Stimulated activated naive B cell treated with anti-CD40 and anti-IgM and Interleukin-4, amounts not matched to agents 10 μg/mL and 1 μg/mL and 100 μg/mL, for 72 hours (primary cell): ENCODE data around the gene FIP1L1.
"Not testable (repeated sequence)": the region's sequence is repeated elsewhere in the genome, so short reads cannot be mapped to it uniquely, and the experiment has no call there.

Experiments
- ATAC-seq, 2 donors: fragments of 150-1000 bp; cut with Tn5 transposase; replicated peaks; 2 replicates each; pipeline ENCODE4 v1.10.0; 2021; ENCODE audit warnings: moderate library complexity in 1 of 2
- DNase-seq: peaks from one replicate; pipeline ENCODE4 v3.0.0; 2021
- H3K27ac Mint-ChIP-seq: one replicate; pipeline ENCODE4 v1.8.0; 2022; ENCODE audit warnings: mild to moderate bottlenecking, mixed read lengths
- H3K27me3 Mint-ChIP-seq, 2 donors: one replicate each; pipeline ENCODE4 v1.8.0; 2022; ENCODE audit warnings: mixed read lengths in 2 of 2
- H3K36me3 Mint-ChIP-seq, 2 donors: one replicate each; pipeline ENCODE4 v1.8.0; 2022; ENCODE audit warnings: mixed read lengths in 2 of 2, mild to moderate bottlenecking in 1 of 2
- H3K4me1 Mint-ChIP-seq, 2 donors: one replicate each; pipeline ENCODE4 v1.8.0; 2022; ENCODE audit warnings: mixed read lengths in 2 of 2, mild to moderate bottlenecking in 1 of 2
- H3K4me3 Mint-ChIP-seq, 2 donors: one replicate each; pipeline ENCODE4 v1.8.0; 2022; ENCODE audit warnings: mild to moderate bottlenecking in 2 of 2, mixed read lengths in 2 of 2, moderate library complexity in 1 of 2
- H3K9me3 Mint-ChIP-seq, 2 donors: one replicate each; pipeline ENCODE4 v1.8.0; 2022; ENCODE audit warnings: mixed read lengths in 2 of 2, mild to moderate bottlenecking in 1 of 2

FIP1L1 gene

GRCh38 chr4:53365486-53366300 is 11.7 kb upstream of the FIP1L1 start, which contains the start of gene SCFD2:
Gene SCFD2, minus strand, starts transcription at chr4:53366061.
- peak within 1 kb of the TSS; percentile 90 to 96 for H3K4me3 Mint-ChIP-seq
- H3K4me1 Mint-ChIP-seq: peaks cover 18 to 38% of the 10 kb centered on the region in 2 donors

GRCh38 chr4:53366301-53366716 is 11.1 kb upstream of the FIP1L1 start:
- Mint-ChIP-seq H3K27ac (peak overlapping the region; percentile 96), H3K4me3 (peak overlapping the region; percentile 90 to 96), H3K9me3 (no peaks in the 10 kb centered on the region), H3K27me3 (peaks cover 13 to 15% of the 10 kb centered on the region in 2 donors), H3K4me1 (peaks cover 14 to 32% of the 10 kb centered on the region in 2 donors), H3K36me3 (peaks cover 10 to 15% of the 10 kb centered on the region in 2 donors)
- DNase-seq (no peak), ATAC-seq (peak; percentile 44 to 48)

More at GRCh38 chr4:53365486-53366300, 11.7 kb upstream of the FIP1L1 start, which contains the start of gene SCFD2:
- peak within 1 kb of the TSS; percentile 96 for H3K27ac Mint-ChIP-seq
- DNase-seq (peak; percentile 94), ATAC-seq (peak; percentile 99)
- no peaks in the 10 kb centered on the region for H3K9me3 Mint-ChIP-seq
- H3K36me3 Mint-ChIP-seq: peaks cover 13 to 19% of the 10 kb centered on the region in 2 donors
- peaks cover 7 to 9% of the 10 kb centered on the region in 2 donors for H3K27me3 Mint-ChIP-seq

GRCh38 chr4:53367721-53368120 is 9.7 kb upstream of the FIP1L1 start:
- Mint-ChIP-seq H3K4me1 (peaks cover 6 to 22% of the 10 kb centered on the region in 2 donors), H3K27me3 (peaks cover 20 to 25% of the 10 kb centered on the region in 2 donors), H3K4me3 (no peak overlapping the region), H3K27ac (no peak overlapping the region), H3K36me3 (peaks cover 2 to 5% of the 10 kb centered on the region in 2 donors), H3K9me3 (no peaks in the 10 kb centered on the region)
- ATAC-seq (no peak), DNase-seq (no peak)

- ATAC-seq: no peak
- no peak for DNase-seq
- Mint-ChIP-seq H3K9me3 (no peaks in the 10 kb centered on the region), H3K27me3 (peaks cover 24 to 25% of the 10 kb centered on the region in 2 donors), H3K4me1 (peaks cover 0 to 4% of the 10 kb centered on the region in 2 donors), H3K4me3 (no peak overlapping the region), H3K27ac (peak overlapping the region; percentile 56), H3K36me3 (peaks cover 0 to 1% of the 10 kb centered on the region in 2 donors)
Observed at GRCh38 chr4:53371049-53371448, 6.4 kb upstream of the FIP1L1 start.

- Mint-ChIP-seq H3K4me1 (peaks cover 3 to 5% of the 10 kb centered on the region in 2 donors), H3K27me3 (peaks cover 24 to 25% of the 10 kb centered on the region in 2 donors), H3K9me3 (no peaks in the 10 kb centered on the region), H3K4me3 (no peak overlapping the region), H3K27ac (no peak overlapping the region), H3K36me3 (peaks cover 0 to 1% of the 10 kb centered on the region in 2 donors)
- ATAC-seq (no peak), DNase-seq (no peak)
Observed at GRCh38 chr4:53371843-53372521, 5.5 kb upstream of the FIP1L1 start.

- Mint-ChIP-seq H3K27ac (no peak overlapping the region), H3K4me3 (no peak overlapping the region), H3K36me3 (peaks cover 8 to 10% of the 10 kb centered on the region in 2 donors), H3K27me3 (peaks cover 22% of the 10 kb centered on the region in 2 donors), H3K4me1 (peaks cover 8 to 27% of the 10 kb centered on the region in 2 donors), H3K9me3 (no peaks in the 10 kb centered on the region)
- DNase-seq (no peak), ATAC-seq (no peak)
Observed at GRCh38 chr4:53374777-53375258, 2.6 kb upstream of the FIP1L1 start.

- Mint-ChIP-seq H3K27me3 (peaks cover 4 to 9% of the 10 kb centered on the region in 2 donors), H3K27ac (peak overlapping the region; percentile 100), H3K36me3 (peaks cover 14% of the 10 kb centered on the region in 2 donors), H3K4me1 (peaks cover 13 to 34% of the 10 kb centered on the region in 2 donors), H3K9me3 (no peaks in the 10 kb centered on the region), H3K4me3 (peak overlapping the region; percentile 99)
- DNase-seq: no peak
- ATAC-seq: no peak
Observed at GRCh38 chr4:53376900-53377299, 541 bp upstream of the FIP1L1 start.

GRCh38 chr4:53378171-53378482 is 686 bp downstream of the FIP1L1 start:
- H3K9me3 Mint-ChIP-seq: no peaks in the 10 kb centered on the region
- H3K4me3 Mint-ChIP-seq: peak overlapping the region; percentile 99
- DNase-seq (no peak), ATAC-seq (no peak)
- H3K36me3 Mint-ChIP-seq: peaks cover 14 to 15% of the 10 kb centered on the region in 2 donors
- H3K27ac Mint-ChIP-seq: peak overlapping the region; percentile 100
- H3K4me1 Mint-ChIP-seq: peaks cover 13 to 34% of the 10 kb centered on the region in 2 donors
- H3K27me3 Mint-ChIP-seq: peaks cover 0 to 5% of the 10 kb centered on the region in 2 donors

- Mint-ChIP-seq H3K4me1 (peaks cover 13 to 34% of the 10 kb centered on the region in 2 donors), H3K9me3 (no peaks in the 10 kb centered on the region), H3K27ac (no peak overlapping the region), H3K36me3 (peaks cover 21 to 26% of the 10 kb centered on the region in 2 donors), H3K4me3 (no peak overlapping the region), H3K27me3 (peaks cover 0 to under 1% of the 10 kb centered on the region in 2 donors)
- no peak for ATAC-seq
- DNase-seq: no peak
Observed at GRCh38 chr4:53380221-53380620, 2.8 kb downstream of the FIP1L1 start.

- DNase-seq, H3K27ac Mint-ChIP-seq, H3K27me3 Mint-ChIP-seq, H3K9me3 Mint-ChIP-seq, H3K4me3 Mint-ChIP-seq, ATAC-seq: not testable (repeated sequence)
- Mint-ChIP-seq H3K4me1 (peaks cover 19 to 26% of the 10 kb centered on the region in 2 donors), H3K36me3 (peaks cover 36 to 51% of the 10 kb centered on the region in 2 donors)
Observed at GRCh38 chr4:53409479-53409878, 32.0 kb downstream of the FIP1L1 start.

GRCh38 chr4:53419208-53419607 is 41.8 kb downstream of the FIP1L1 start:
- H3K36me3 Mint-ChIP-seq: peaks cover 12 to 19% of the 10 kb centered on the region in 2 donors
- no peak overlapping the region for H3K4me3 Mint-ChIP-seq
- ATAC-seq (no peak), DNase-seq (no peak)
- no peaks in the 10 kb centered on the region for H3K9me3 Mint-ChIP-seq
- peaks cover 4 to 6% of the 10 kb centered on the region in 2 donors for H3K4me1 Mint-ChIP-seq
- no peak overlapping the region for H3K27ac Mint-ChIP-seq
- no peaks in the 10 kb centered on the region for H3K27me3 Mint-ChIP-seq

- peaks cover 8 to 14% of the 10 kb centered on the region in 2 donors for H3K36me3 Mint-ChIP-seq
- H3K9me3 Mint-ChIP-seq: no peaks in the 10 kb centered on the region
- DNase-seq (no peak), ATAC-seq (no peak)
- no peak overlapping the region for H3K4me3 Mint-ChIP-seq
- peaks cover 2 to 4% of the 10 kb centered on the region in 2 donors for H3K4me1 Mint-ChIP-seq
- no peaks in the 10 kb centered on the region for H3K27me3 Mint-ChIP-seq
- H3K27ac Mint-ChIP-seq: no peak overlapping the region
Observed at GRCh38 chr4:53421791-53422190, 44.4 kb downstream of the FIP1L1 start.

GRCh38 chr4:53422367-53422766 is 44.9 kb downstream of the FIP1L1 start:
- DNase-seq (no peak), ATAC-seq (no peak)
- H3K27me3 Mint-ChIP-seq: no peaks in the 10 kb centered on the region
- peaks cover 2 to 4% of the 10 kb centered on the region in 2 donors for H3K4me1 Mint-ChIP-seq
- H3K9me3 Mint-ChIP-seq: no peaks in the 10 kb centered on the region
- peaks cover 8 to 14% of the 10 kb centered on the region in 2 donors for H3K36me3 Mint-ChIP-seq
- no peak overlapping the region for H3K4me3 Mint-ChIP-seq
- no peak overlapping the region for H3K27ac Mint-ChIP-seq

GRCh38 chr4:53424280-53424679 is 46.8 kb downstream of the FIP1L1 start:
- peaks cover 4 to 15% of the 10 kb centered on the region in 2 donors for H3K36me3 Mint-ChIP-seq
- no peak overlapping the region for H3K4me3 Mint-ChIP-seq
- no peak for ATAC-seq
- no peak overlapping the region for H3K27ac Mint-ChIP-seq
- no peaks in the 10 kb centered on the region for H3K4me1 Mint-ChIP-seq
- no peaks in the 10 kb centered on the region for H3K9me3 Mint-ChIP-seq
- DNase-seq: no peak
- H3K27me3 Mint-ChIP-seq: no peaks in the 10 kb centered on the region
